T-helper 1 cell treated with Interleukin-12 subunit alpha and Interleukin-12 subunit beta and Interleukin-4 antibody, amounts not matched to agents 30 μg/mL and 1 μg/mL, for 36 hours (primary cell): ENCODE data around the gene LIX1.

Experiments used
- H3K27ac Mint-ChIP-seq: one replicate; pipeline ENCODE4 v1.8.0; 2021; ENCODE audit warnings: mild to moderate bottlenecking, mixed read lengths
- H3K27me3 Mint-ChIP-seq: one replicate; pipeline ENCODE4 v1.8.0; 2021; ENCODE audit warnings: low read depth, mixed read lengths
- H3K36me3 Mint-ChIP-seq: one replicate; pipeline ENCODE4 v1.8.0; 2021; ENCODE audit warnings: low read depth, mixed read lengths
- H3K4me1 Mint-ChIP-seq: one replicate; pipeline ENCODE4 v1.8.0; 2021; ENCODE audit warnings: low read depth, mixed read lengths
- H3K4me3 Mint-ChIP-seq: one replicate; pipeline ENCODE4 v1.8.0; 2021; ENCODE audit warnings: mild to moderate bottlenecking, moderate library complexity, mixed read lengths
- H3K9me3 Mint-ChIP-seq: one replicate; pipeline ENCODE4 v1.8.0; 2021; ENCODE audit warnings: mixed read lengths

Gene LIX1

DNA sequence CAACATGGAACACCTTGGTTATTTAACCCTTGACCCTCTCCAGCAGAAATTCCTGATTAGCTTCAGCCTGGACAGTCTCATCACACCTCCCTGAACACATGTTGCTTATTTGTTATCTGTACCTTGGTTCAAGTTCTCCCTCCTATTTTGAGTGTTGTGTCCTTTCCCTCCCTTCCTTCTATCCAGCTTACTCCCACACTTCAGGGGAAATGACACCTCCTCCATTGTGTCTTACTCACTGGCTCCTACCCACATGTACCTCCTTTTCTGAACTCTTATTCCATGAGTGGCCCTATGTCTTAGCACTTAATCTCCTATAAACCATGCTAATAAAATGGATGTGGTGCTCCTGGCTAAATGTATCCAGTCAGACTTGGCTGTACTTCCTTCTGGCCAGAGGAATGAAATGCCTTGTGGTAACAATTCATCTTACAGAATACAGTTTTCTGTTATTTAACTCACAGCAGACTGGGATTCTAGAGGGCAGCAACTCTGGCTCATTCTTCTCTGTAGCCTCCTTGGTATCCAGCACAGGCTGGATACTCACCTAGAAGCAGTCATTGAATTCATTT lies 11.2 kb downstream of the LIX1 start:
- no peak overlapping the region for H3K4me3 Mint-ChIP-seq
- H3K4me1 Mint-ChIP-seq: peaks cover 8% of the 10 kb centered on the region
- no peaks in the 10 kb centered on the region for H3K9me3 Mint-ChIP-seq
- no peak overlapping the region for H3K27ac Mint-ChIP-seq
- H3K27me3 Mint-ChIP-seq: peaks cover 30% of the 10 kb centered on the region
- H3K36me3 Mint-ChIP-seq: no peaks in the 10 kb centered on the region

DNA sequence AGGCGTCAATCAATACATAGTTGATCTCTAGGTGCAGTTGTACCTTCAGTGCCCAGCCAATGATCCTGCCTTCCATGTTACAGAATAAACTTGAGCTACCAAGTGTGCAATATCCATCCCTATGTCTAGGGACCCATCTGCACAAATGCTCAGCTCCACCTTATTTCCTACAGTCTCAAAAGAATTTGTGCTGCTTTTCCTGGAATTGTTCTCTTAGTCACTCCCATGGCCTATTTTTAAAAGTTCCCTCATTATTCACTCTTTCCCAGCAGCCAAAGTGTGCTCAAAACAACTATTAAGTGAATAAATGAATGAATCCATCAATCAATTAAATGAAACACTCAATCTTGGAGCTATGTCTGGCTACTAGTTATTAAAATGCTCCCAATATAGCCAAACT lies 14.7 kb downstream of the LIX1 start:
- H3K27me3 Mint-ChIP-seq: peaks cover 32% of the 10 kb centered on the region
- H3K4me3 Mint-ChIP-seq: no peak overlapping the region
- no peak overlapping the region for H3K27ac Mint-ChIP-seq
- H3K4me1 Mint-ChIP-seq: no peaks in the 10 kb centered on the region
- H3K36me3 Mint-ChIP-seq: no peaks in the 10 kb centered on the region
- H3K9me3 Mint-ChIP-seq: no peaks in the 10 kb centered on the region

DNA sequence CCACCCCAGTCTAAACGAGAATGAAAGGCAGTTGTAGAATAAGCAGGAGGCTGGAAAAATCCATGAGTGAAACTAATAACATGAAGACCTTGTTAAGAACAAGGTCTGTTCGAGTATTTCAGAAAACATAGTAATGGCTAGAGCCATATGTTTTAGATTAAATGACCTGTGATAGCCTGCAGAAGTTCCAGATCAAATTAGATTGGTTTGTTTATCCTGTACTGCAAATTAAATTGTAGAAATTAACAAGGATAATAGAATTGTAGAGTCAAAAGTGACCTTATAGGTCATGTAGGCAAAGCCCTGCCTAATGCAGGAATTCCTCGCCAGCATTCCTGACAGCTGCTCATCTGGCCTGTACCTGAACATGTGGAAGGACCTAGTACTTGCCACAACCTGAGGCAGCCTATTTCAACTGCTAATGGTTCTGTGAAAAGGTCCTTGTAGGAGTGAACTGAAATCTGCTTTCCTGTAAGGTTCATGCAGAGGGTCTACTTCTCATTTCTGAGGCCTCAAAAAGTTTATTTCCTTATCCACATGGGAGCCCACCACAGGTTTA lies 17.2 kb downstream of the LIX1 start:
- no peak overlapping the region for H3K4me3 Mint-ChIP-seq
- no peak overlapping the region for H3K27ac Mint-ChIP-seq
- H3K4me1 Mint-ChIP-seq: no peaks in the 10 kb centered on the region
- no peaks in the 10 kb centered on the region for H3K9me3 Mint-ChIP-seq
- H3K27me3 Mint-ChIP-seq: peaks cover 24% of the 10 kb centered on the region
- H3K36me3 Mint-ChIP-seq: no peaks in the 10 kb centered on the region

DNA sequence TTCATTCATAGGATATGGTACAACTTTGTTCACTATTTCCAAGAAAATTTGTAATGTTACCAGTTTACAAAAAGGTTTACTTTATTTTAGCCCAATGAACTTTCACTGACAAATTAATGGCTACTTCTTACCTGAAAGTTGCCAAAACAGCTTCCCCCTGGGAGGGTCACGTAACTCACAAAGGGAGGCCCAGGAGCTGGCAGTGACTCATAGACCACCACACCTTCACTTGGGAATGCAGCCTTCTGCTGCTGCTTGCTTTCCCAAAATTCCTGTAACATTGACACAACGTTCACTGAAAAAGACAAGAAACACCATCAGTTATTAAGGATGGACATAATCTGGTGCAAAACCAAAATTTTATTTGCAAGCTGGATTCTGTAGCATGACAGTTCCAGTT lies 18.1 kb downstream of the LIX1 start:
- H3K27ac Mint-ChIP-seq: no peak overlapping the region
- no peaks in the 10 kb centered on the region for H3K9me3 Mint-ChIP-seq
- no peaks in the 10 kb centered on the region for H3K4me1 Mint-ChIP-seq
- peaks cover 26% of the 10 kb centered on the region for H3K27me3 Mint-ChIP-seq
- no peaks in the 10 kb centered on the region for H3K36me3 Mint-ChIP-seq
- H3K4me3 Mint-ChIP-seq: no peak overlapping the region

DNA sequence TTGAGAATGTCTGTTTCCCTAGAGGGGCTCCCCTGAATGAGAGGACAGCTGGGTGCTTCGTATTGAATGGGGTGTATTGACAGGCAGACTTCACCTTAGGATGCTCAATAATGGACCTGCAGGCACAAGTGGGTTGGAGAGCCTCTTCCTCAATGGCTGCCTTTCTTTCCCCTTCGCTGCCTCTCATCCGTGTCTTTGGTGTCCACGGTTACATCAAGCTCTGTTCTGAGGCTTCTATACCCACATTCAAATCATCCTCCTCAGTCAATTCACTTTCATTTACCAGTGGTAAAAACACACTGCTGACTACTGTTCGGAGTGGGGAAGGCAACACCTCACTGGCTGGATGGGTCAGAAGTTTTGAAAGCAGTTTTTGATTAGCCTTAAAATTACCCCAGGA lies 20.6 kb downstream of the LIX1 start:
- no peak overlapping the region for H3K4me3 Mint-ChIP-seq
- H3K36me3 Mint-ChIP-seq: no peaks in the 10 kb centered on the region
- H3K9me3 Mint-ChIP-seq: no peaks in the 10 kb centered on the region
- peaks cover 12% of the 10 kb centered on the region for H3K27me3 Mint-ChIP-seq
- H3K27ac Mint-ChIP-seq: no peak overlapping the region
- no peaks in the 10 kb centered on the region for H3K4me1 Mint-ChIP-seq

DNA sequence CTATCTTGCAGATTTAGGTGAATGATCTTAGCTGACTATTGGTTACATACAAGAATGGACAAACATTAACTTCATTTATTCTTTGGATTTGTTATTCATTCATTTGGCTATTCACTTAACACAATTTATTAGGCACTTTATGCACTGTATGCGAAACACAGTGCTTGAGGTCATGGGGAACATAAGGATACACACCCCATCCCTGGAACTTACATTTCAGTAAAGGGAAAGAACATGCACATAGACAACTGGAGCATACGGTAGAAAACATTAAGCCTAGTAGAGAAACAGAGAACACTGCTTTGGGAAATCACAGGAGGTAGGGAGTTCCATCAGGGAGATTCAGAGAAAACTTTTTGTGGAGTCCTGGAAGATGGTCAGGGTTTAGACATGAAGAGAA lies 22.2 kb downstream of the LIX1 start:
- Mint-ChIP-seq H3K9me3 (no peaks in the 10 kb centered on the region), H3K27me3 (peaks cover 11% of the 10 kb centered on the region), H3K36me3 (no peaks in the 10 kb centered on the region), H3K27ac (no peak overlapping the region), H3K4me3 (no peak overlapping the region), H3K4me1 (no peaks in the 10 kb centered on the region)

DNA sequence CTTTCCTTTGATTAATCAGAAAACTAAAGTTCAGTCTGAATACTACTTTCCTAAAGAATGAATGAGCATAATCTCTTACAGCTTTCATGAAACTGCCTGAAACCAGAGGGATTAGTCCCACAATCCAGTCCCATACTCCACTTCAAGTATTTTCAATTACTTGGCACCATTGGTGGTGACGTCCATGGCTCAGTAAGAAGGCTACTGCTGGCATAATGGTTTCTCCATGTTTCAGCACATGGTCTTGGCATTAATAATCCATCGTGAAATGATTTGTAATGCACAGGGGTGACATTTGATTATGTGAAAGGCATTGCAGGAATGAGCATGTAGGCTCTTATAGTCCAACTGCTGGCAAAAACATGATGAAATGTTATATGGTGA lies 23.4 kb downstream of the LIX1 start:
- Mint-ChIP-seq H3K27me3 (peaks cover 11% of the 10 kb centered on the region), H3K4me1 (no peaks in the 10 kb centered on the region), H3K9me3 (no peaks in the 10 kb centered on the region), H3K4me3 (no peak overlapping the region), H3K27ac (no peak overlapping the region), H3K36me3 (no peaks in the 10 kb centered on the region)

DNA sequence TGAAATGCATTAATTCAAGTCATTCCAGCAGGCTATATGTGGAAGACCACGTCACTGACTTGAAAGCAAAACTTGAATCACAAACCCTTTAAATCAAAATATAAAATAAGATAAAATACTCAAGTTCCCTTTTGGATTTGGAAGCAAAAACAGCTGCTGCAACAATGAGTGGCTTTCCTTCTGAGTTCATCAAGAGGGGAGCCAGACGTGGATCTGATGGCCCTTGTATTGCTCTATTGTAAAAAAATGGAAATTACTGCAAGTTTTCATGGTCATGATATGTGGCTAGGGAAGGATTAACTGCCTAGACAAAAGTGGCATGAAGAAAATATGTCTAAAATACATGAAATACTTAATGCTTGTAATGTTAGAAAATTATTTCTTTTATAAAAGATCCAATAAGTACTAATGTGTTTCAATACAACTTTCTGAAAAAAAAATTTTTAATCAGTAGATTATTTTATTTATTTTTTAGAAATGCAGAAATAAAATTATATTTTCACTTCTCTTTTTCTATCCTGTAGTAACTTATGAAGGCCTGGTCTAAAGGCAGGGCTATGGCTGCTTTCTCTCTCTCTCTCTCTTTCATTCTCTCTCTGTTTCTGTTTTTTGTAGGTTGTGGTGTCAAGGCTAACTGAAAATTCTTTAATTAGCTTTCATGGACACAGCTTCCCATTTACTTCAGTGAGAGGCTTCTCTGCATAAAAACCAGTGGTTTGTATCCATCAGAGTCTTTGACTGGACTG lies 24.0 kb downstream of the LIX1 start:
- Mint-ChIP-seq H3K27me3 (peaks cover 11% of the 10 kb centered on the region), H3K4me1 (no peaks in the 10 kb centered on the region), H3K4me3 (no peak overlapping the region), H3K9me3 (no peaks in the 10 kb centered on the region), H3K36me3 (no peaks in the 10 kb centered on the region), H3K27ac (no peak overlapping the region)

DNA sequence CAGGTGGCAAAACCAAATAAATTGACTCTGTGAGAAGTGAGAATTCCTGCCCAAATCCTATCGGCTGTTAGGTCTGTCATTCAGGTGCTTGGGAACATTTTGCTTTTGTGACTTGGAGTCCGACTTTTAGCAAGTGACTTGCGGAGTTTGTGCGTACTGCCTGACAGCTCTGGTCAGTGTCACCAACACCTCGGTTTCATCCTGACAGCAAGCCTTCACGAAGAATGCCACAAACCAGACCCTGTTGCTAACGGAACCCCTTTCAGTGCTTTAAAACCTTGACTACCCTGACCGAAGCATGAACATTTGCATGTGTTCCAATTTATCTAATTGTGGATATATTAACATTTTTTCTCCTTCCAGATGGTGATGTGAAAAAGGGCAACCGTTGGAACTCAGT lies 26.5 kb downstream of the LIX1 start:
- H3K4me1 Mint-ChIP-seq: no peaks in the 10 kb centered on the region
- peaks cover 11% of the 10 kb centered on the region for H3K27me3 Mint-ChIP-seq
- H3K36me3 Mint-ChIP-seq: no peaks in the 10 kb centered on the region
- H3K9me3 Mint-ChIP-seq: no peaks in the 10 kb centered on the region
- H3K27ac Mint-ChIP-seq: no peak overlapping the region
- H3K4me3 Mint-ChIP-seq: no peak overlapping the region

DNA sequence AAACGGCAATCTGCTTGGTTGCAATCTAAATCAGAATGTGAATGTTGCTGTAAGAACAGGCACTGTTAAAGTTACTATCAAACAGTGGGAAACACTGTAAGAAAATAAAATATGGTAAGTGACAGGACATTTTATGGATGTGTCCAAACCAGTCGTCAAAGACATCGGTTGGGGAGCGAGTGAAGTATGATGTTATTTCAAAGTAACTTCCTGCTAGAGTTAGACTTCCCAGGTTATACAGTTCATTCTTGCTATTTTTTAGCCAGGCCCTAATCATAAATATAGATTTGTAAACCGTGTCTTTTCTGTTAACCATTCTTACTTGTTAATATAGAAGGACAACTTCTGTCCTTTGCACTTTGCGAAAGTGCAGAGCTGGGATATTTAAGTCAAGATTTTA lies 30.2 kb downstream of the LIX1 start:
- Mint-ChIP-seq H3K36me3 (no peaks in the 10 kb centered on the region), H3K9me3 (no peaks in the 10 kb centered on the region), H3K27ac (no peak overlapping the region), H3K27me3 (peaks cover 4% of the 10 kb centered on the region), H3K4me1 (no peaks in the 10 kb centered on the region), H3K4me3 (no peak overlapping the region)

DNA sequence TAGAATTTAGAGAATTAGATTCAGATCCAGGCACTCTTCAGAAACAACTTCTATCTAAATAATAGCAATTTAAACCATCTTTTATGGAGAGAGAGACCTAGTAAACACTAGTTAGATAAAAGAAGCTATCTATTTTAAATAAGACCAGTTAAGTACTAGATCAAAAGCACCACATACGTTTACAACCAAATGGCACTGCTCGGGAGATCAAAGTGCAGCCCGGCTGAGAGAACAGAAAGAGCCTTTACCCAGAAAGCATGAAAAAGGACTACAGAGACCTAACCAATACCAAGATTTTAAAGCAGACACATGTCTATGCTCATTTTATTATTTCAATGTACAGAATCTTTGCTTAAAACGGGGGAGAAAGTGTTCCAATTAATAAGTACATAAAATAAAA lies 30.8 kb downstream of the LIX1 start:
- H3K9me3 Mint-ChIP-seq: no peaks in the 10 kb centered on the region
- H3K4me1 Mint-ChIP-seq: no peaks in the 10 kb centered on the region
- no peaks in the 10 kb centered on the region for H3K36me3 Mint-ChIP-seq
- no peak overlapping the region for H3K27ac Mint-ChIP-seq
- H3K27me3 Mint-ChIP-seq: peaks cover 4% of the 10 kb centered on the region
- H3K4me3 Mint-ChIP-seq: no peak overlapping the region

DNA sequence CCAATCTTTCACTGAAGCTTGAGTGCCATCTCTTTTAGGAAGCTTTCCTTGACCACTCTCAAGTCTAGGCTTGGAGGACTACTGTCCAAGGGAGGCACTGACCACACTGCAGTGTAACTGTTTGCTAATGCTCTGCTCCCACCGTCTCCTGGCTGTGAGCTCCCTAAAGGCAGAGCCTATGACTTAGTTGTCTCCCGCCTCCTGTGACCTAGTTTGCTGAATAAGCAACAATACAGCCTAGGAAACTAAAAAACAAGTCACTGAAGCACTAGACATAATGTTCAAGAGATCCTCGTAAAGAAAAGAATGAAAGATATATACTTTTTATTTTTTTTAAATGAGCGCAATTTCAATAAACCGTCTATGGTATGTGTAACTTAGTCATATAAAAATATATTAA lies 31.4 kb downstream of the LIX1 start:
- H3K36me3 Mint-ChIP-seq: no peaks in the 10 kb centered on the region
- no peak overlapping the region for H3K4me3 Mint-ChIP-seq
- H3K27ac Mint-ChIP-seq: no peak overlapping the region
- H3K27me3 Mint-ChIP-seq: peaks cover 8% of the 10 kb centered on the region
- no peaks in the 10 kb centered on the region for H3K4me1 Mint-ChIP-seq
- H3K9me3 Mint-ChIP-seq: no peaks in the 10 kb centered on the region

DNA sequence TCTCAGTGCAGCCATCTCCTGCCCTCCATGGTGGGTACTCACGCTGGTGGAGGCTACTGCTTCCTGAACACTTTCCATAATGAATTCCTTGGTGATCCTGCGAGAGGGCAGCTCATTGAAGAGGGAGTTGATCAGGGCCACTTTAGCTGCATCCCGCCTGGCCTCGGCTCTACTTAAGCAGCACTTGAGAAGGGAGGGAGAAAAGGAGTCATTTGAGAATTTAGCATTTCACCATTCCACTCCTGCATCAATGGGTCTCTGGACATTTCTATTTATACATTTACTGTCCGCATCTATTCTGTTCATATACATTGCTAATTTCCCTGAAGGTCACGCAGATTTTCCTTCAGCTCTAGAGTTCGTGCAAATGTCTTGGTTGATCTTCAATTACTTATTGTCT lies 35.1 kb downstream of the LIX1 start:
- no peaks in the 10 kb centered on the region for H3K9me3 Mint-ChIP-seq
- no peak overlapping the region for H3K27ac Mint-ChIP-seq
- H3K4me1 Mint-ChIP-seq: no peaks in the 10 kb centered on the region
- peaks cover 25% of the 10 kb centered on the region for H3K27me3 Mint-ChIP-seq
- H3K4me3 Mint-ChIP-seq: no peak overlapping the region
- H3K36me3 Mint-ChIP-seq: no peaks in the 10 kb centered on the region

DNA sequence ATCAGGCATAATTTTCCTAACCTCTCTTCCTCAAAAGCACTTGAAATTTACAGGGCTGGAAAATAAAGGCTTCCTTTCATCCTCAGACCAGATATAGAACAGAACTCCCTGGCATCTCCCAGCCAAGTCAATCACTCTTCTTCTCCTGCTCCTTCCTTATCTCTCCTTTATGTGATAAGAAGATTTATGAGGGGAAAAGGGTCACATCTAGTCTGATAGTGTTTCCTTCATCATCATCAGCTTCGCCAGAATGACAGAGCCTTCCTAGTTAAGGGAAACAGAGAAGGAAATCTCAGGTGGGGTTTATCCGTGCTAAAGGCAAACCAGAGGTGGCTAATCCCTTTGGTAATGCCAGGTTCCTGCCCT lies 36.2 kb downstream of the LIX1 start:
- no peaks in the 10 kb centered on the region for H3K9me3 Mint-ChIP-seq
- H3K4me3 Mint-ChIP-seq: no peak overlapping the region
- no peaks in the 10 kb centered on the region for H3K4me1 Mint-ChIP-seq
- no peaks in the 10 kb centered on the region for H3K36me3 Mint-ChIP-seq
- peaks cover 25% of the 10 kb centered on the region for H3K27me3 Mint-ChIP-seq
- H3K27ac Mint-ChIP-seq: no peak overlapping the region

DNA sequence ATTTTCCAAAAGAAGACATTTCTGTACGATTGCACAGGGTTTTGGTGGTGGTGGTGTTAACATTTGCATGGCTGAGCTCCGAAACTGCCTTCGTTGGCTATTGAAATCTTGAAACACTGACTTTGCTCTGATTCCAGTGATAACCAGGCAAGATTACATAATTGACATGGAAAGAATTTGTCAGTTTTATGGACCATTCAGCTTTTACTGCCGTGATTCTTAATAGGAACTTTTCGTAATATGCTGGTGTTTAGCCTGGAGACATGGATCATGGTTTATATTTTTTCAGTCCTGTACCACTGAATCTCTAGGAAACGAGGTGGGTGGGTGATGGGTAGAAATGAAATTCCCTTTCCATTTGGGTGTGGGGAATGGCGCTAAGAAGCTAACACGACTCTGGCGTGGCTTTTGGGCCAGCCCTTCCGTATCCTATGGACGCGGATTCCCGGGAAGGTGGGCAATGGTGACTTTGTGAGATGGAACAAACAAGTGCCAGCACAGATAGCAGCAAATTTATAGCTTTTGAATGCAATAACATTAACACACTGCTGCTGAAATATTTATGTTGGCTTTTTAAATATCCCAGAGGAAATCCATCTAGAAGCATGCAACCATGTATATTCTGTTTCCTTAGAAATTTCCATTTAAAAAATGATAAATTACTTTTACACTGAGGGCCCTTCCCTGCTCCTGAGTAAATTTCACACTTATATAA lies 36.8 kb downstream of the LIX1 start:
- no peak overlapping the region for H3K4me3 Mint-ChIP-seq
- no peaks in the 10 kb centered on the region for H3K4me1 Mint-ChIP-seq
- peaks cover 25% of the 10 kb centered on the region for H3K27me3 Mint-ChIP-seq
- H3K9me3 Mint-ChIP-seq: no peaks in the 10 kb centered on the region
- no peaks in the 10 kb centered on the region for H3K36me3 Mint-ChIP-seq
- no peak overlapping the region for H3K27ac Mint-ChIP-seq
